CD4-positive, alpha-beta T cell treated with Interleukin-12 subunit alpha and Interleukin-12 subunit beta, for 1 hour (primary cell): ENCODE results near the gene CEACAM3.
"Not testable (repeated sequence)": the region's sequence is repeated elsewhere in the genome, so short reads cannot be mapped to it uniquely, and the experiment has no call there.

Experiments used
- DNase-seq: peaks from one replicate; pipeline ENCODE4 v3.0.0-alpha.2; 2020

Gene CEACAM3

DNA sequence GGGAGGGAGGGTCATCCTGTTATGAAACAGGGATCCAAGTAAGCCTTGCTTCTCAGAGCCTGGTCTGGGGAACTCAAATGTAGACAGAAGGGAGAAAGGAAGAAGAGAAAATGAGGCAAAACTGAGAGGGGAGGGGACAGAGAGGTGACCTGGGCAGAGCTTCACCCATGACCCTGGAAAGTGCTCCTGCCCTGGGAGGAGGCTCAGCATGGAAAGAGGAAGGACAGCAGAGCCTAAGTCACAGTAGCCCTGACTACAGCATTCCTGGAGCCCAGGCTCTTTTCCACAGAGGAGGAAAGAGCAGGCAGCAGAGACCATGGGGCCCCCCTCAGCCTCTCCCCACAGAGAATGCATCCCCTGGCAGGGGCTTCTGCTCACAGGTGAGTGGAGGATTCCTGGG, at the start of gene CEACAM3:
Gene CEACAM3 (plus strand): TSS at position 226 of the 400 bp plus-strand sequence. CDS start 91 bp downstream, at position 317.
- DNase-seq, result no peak

DNA sequence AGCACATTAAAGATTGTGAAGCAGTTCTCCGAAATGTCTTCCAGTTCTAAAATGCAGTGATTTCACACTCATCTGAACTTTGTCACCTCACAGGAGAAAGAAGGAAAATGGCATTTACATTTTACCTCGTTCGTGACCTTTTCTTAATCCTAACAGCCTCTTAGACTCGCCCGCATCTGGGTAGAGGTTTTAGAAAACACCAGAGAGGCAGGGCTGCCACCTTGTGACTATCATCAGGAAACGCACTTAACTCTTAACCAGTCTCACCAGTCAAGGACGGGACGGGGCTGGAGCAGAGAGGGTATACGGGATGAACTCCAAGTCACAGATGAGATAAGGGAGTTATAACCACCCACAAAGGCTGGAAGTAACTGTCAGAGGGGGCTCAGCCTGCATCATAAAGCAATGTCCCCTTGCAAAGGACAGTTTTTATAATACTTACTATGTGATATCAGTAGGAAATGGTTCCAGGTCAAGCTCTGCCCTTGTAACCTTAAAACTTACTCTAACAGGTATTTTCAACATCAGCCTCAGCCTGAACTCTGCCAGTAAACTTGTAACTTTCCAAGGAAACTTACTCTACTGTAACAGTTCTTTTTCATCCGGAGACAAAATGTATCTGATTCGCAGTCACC, 49.7 kb upstream of the CEACAM3 start:
- DNase-seq, result peak; percentile 45

GRCh38 chr19:41748012-41748411, 48.4 kb upstream of the CEACAM3 start:
- no peak for DNase-seq

DNA sequence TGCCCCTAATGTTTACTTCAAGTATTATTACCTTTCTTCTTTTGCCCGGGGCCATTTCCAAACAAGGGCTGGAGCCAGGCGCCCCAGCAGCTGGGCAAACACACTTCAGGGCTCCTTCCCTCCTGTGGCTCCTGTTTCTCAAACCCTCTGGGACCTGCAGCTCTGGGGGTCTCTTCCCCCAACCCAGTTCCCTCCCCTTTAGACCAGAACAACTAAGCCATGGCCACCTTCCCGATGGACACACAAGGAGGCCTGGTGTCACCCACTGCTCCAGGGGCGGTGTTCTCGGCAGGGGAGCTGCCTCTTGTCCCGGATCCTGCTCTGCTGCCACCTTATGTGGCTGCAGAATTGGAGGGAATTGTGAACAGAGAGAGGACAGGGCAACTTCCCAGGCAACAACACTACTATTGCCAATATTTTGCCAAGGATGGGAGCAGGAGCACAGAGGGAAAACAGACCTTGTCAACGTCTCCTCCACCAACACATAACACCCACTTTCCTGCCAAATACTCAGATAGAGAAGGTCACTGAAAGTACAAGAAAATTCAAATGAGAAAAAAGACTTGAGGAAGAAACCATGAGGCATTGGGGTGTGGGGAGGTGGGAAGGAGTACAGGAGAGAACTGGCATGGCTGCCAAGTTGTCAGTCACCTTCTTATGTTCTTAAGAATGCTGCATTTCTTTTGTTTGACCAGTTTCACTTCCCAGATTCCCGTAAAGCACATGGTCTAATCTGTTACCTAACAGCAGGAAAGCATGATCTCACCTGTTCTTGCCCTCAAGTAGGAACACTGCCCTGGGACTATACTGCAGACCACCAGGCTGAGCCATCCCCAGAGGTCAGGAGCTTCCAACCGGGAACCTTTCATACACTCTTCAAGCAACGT, 45.9 kb upstream of the CEACAM3 start:
- DNase-seq, result not testable (repeated sequence)

DNA sequence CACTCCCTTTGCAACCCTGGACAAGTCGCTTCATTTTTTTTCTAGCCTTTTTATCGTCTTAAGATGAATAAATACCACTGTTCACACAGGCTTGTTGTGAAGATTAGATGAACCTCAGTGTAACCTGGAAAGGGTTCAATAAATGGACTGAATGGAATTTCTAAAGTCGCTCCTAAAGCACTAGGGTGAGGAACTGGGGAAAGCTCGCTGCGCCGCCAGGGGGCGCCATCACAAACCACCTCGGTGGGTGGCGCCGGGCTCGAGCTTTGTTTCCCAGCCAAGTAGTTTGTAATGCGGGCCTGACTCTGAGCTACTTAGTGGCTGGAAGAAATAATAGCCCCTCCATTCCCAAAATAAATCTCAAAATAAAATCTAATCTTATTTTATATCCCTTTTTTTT, 43.2 kb upstream of the CEACAM3 start:
- peak; percentile 71 for DNase-seq

- DNase-seq, result peak; percentile 74
Measured at GRCh38 chr19:41753936-41754529, 42.4 kb upstream of the CEACAM3 start.

- no peak for DNase-seq
Measured at GRCh38 chr19:41755328-41755913, 41.0 kb upstream of the CEACAM3 start, which contains the start of gene CEACAM6. Gene CEACAM6, plus strand, starts transcription at chr19:41755530. Its CDS starts 109 bp downstream, at chr19:41755639.

- DNase-seq, result no peak
Measured at GRCh38 chr19:41758846-41759245, 37.5 kb upstream of the CEACAM3 start.

- DNase-seq, result no peak
Measured at GRCh38 chr19:41767115-41767514, 29.3 kb upstream of the CEACAM3 start.

GRCh38 chr19:41768105-41768504, 28.3 kb upstream of the CEACAM3 start:
- not testable (repeated sequence) for DNase-seq

DNA sequence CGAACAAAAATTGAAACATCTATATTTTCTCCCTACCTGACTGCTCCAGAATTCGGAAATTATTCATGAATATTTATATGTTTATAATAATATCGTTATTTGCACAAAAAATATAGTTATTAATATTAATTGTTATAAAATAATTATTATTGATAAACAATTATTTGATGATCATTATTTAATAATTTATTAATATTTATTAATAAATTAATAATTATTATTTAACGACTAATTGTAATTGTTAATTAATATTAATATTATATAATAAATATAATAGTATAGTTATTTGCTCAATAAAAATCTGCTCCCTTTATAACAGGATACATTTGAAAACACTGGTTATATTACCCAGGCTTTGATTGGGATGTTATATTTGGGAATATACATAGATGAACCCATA, 26.8 kb upstream of the CEACAM3 start:
- no peak for DNase-seq

DNA sequence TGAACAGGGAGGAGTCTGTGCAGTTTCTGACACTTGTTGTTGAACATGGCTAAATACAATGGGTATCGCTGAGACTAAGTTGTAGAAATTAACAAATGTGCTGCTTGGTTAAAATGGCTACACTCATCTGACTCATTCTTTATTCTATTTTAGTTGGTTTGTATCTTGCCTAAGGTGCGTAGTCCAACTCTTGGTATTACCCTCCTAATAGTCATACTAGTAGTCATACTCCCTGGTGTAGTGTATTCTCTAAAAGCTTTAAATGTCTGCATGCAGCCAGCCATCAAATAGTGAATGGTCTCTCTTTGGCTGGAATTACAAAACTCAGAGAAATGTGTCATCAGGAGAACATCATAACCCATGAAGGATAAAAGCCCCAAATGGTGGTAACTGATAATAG, 25.0 kb upstream of the CEACAM3 start:
- DNase-seq, result no peak

GRCh38 chr19:41774515-41774980, 21.8 kb upstream of the CEACAM3 start:
- peak; percentile 62 for DNase-seq

- DNase-seq, result no peak
Measured at GRCh38 chr19:41776700-41777099, 19.7 kb upstream of the CEACAM3 start.

- DNase-seq, result no peak
Measured at GRCh38 chr19:41783612-41784011, 12.8 kb upstream of the CEACAM3 start.

DNA sequence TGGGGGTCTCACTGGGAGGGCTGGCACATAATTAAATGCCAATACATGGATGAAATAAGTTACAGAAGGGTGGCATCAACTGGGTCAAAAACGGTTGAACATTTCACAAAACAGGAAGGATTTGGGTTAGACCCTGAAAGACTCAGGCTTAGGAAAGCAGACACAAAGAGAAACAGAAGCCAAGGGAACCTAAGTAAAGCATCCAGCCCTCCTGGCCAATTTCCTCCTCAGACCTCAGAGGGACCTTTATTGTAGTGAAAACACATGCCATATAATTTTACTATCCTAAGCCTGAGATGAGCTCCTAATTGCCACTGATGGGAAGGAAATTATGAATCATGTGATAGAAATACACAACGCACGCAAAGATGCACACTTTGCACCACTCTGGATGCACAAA, 12.1 kb upstream of the CEACAM3 start:
- DNase-seq, result no peak

GRCh38 chr19:41784743-41785142, 11.6 kb upstream of the CEACAM3 start:
- DNase-seq, result no peak

GRCh38 chr19:41785653-41786052, 10.7 kb upstream of the CEACAM3 start:
- peak; percentile 80 for DNase-seq

DNA sequence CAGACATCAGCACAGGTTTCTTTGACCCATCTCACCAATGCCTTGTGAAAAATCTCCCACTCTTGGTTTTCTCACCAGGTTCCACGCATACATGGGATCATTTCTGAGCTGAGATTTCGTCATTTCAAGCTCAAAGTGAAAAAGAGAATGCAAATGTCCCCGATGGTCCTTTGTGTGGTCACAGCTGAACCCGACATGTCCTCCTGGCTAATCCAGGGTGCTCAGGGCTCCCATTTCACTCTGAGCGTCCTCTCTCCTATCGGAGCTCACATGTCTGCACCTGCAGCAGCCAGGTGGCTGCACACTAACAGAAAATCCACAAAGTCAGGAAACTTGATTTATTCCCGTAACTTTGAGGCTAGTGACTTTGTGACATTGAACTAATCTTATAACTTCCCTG, 9.3 kb upstream of the CEACAM3 start:
- no peak for DNase-seq

- not testable (repeated sequence) for DNase-seq
Measured at GRCh38 chr19:41788518-41788917, 7.9 kb upstream of the CEACAM3 start.

GRCh38 chr19:41789053-41789452, 7.3 kb upstream of the CEACAM3 start:
- not testable (repeated sequence) for DNase-seq

- DNase-seq, result peak; percentile 38
Measured at GRCh38 chr19:41792513-41793413, 3.6 kb upstream of the CEACAM3 start.
